GM12878 (cell line): ENCODE measurements around the gene TDRD7.

Experiments
- ATF3 ChIP-seq: IDR thresholded peaks from 2 replicates; pipeline ENCODE4 v1.6.1; 2011; ENCODE audit warnings: low read depth, mild to moderate bottlenecking, low read length, moderate library complexity, borderline replicate concordance; ENCODE audit errors: extremely low read depth
- ATF7 ChIP-seq: fragments of 450-650 bp; IDR thresholded peaks from 2 replicates; pipeline ENCODE4 v1.6.1; 2016; ENCODE audit warnings: low read depth, mild to moderate bottlenecking
- CHD2 ChIP-seq: IDR thresholded peaks from 2 replicates; pipeline ENCODE4 v1.6.1; 2011; ENCODE audit warnings: low read depth, low read length, improper control_type of control experiment, borderline replicate concordance
- CREB1 ChIP-seq: IDR thresholded peaks from 2 replicates; pipeline ENCODE4 v1.6.1; 2012; ENCODE audit warnings: low read depth, mild to moderate bottlenecking, inconsistent platforms
- CTCF ChIP-seq, 3 experiments: IDR thresholded peaks in 2 of 3; conservative IDR thresholded peaks in 1 of 3; 2 replicates each; pipeline ENCODE4 v1.5.1; 2011; ENCODE audit warnings: low read depth in 3 of 3, low read length in 3 of 3, mild to moderate bottlenecking in 3 of 3, control low read depth in 2 of 3, moderate library complexity in 2 of 3, inconsistent platforms in 1 of 3, mixed read lengths in 1 of 3; ENCODE audit not compliant: control insufficient read depth in 2 of 3, insufficient read depth in 1 of 3; ENCODE audit errors: extremely low read depth in 1 of 3
- EZH2 ChIP-seq: IDR thresholded peaks from 2 replicates; pipeline ENCODE4 v1.6.1; 2012; ENCODE audit warnings: low read depth, mild to moderate bottlenecking, control low read depth, inconsistent platforms, low read length, borderline replicate concordance; ENCODE audit not compliant: control insufficient read depth
- GABPA ChIP-seq: IDR thresholded peaks from 2 replicates; pipeline ENCODE4 v1.6.1; 2014; ENCODE audit warnings: antibody characterized with exemption, low read depth, mild to moderate bottlenecking, inconsistent platforms
- LARP7 ChIP-seq: fragments of 450-650 bp; IDR thresholded peaks from 2 replicates; pipeline ENCODE4 v1.6.1; 2017; ENCODE audit warnings: mild to moderate bottlenecking
- RAD21 ChIP-seq: IDR thresholded peaks from 2 replicates; pipeline ENCODE4 v1.6.1; 2011; ENCODE audit warnings: mild to moderate bottlenecking, low read depth, low read length, moderate library complexity; ENCODE audit not compliant: insufficient read depth
- RCOR1 ChIP-seq: conservative IDR thresholded peaks from 2 replicates; pipeline ENCODE4 v1.6.1; 2012; ENCODE audit warnings: low read depth, low read length, improper control_type of control experiment
- SUPT20H ChIP-seq: IDR thresholded peaks from 2 replicates; pipeline ENCODE4 v1.6.1; 2011; ENCODE audit warnings: low read depth, mild to moderate bottlenecking, low read length, moderate library complexity, borderline replicate concordance; ENCODE audit not compliant: control insufficient read depth
- YBX1 ChIP-seq: fragments of 450-650 bp; IDR thresholded peaks from 2 replicates; pipeline ENCODE4 v1.6.1; 2016; ENCODE audit warnings: antibody characterized with exemption
- ZBTB4 ChIP-seq: fragments of 450-650 bp; formaldehyde crosslinking; IDR thresholded peaks from 2 replicates; pipeline ENCODE4 v1.4.0; 2022; ENCODE audit warnings: mild to moderate bottlenecking, moderate library complexity
- ZNF217 ChIP-seq: fragments of 450-650 bp; IDR thresholded peaks from 2 replicates; pipeline ENCODE4 v1.6.1; 2017; ENCODE audit warnings: antibody characterized with exemption, mild to moderate bottlenecking

- TF ChIP-seq CHD2 (no peak), ATF7 (no peak), SUPT20H (no peak), YBX1 (no peak), ATF3 (no peak), CTCF (IDR thresholded peaks at IDR 0.05 in 2 of 3, conservative IDR thresholded peaks at IDR 0.05 in 1 of 3; ENCODE audit: control insufficient read depth in 2 of 3, extremely low read depth in 1 of 3, insufficient read depth in 1 of 3, low read depth in 3 of 3, low read length in 3 of 3) (no peak), LARP7 (no peak), ZBTB4 (CRISPR knock-in tag) (no peak), RAD21 (no peak), CREB1 (no peak), EZH2 (no peak), GABPA (no peak), ZNF217 (no peak), RCOR1 (no peak)
Measured at GRCh38 chr9:97362777-97363545, 48.9 kb upstream of the TDRD7 start.
